Duodenal mucosa (tissue), 2 donors: Measurements from ENCODE around the gene CSNK2A3.

Source experiments
- H3K27ac ChIP-seq: one replicate; pipeline ENCODE4 v1.7.0; 2013; ENCODE audit warnings: low read depth, low read length
- H3K27me3 ChIP-seq, 2 donors: one replicate each; pipeline ENCODE4 v1.7.0; 2013; ENCODE audit warnings: low read length in 2 of 2, control low read depth in 1 of 2; ENCODE audit not compliant: insufficient read depth in 2 of 2, control insufficient read depth in 1 of 2
- H3K36me3 ChIP-seq, 2 donors: one replicate each; pipeline ENCODE4 v1.7.0; 2013; ENCODE audit warnings: low read length in 2 of 2, control low read depth in 1 of 2; ENCODE audit not compliant: insufficient read depth in 2 of 2, control insufficient read depth in 1 of 2
- H3K4me1 ChIP-seq, 2 donors: one replicate each; pipeline ENCODE4 v1.7.0; 2013; ENCODE audit warnings: low read length in 2 of 2, control low read depth in 1 of 2; ENCODE audit not compliant: insufficient read depth in 2 of 2, control insufficient read depth in 1 of 2
- H3K4me3 ChIP-seq, 2 donors: one replicate each; pipeline ENCODE4 v1.7.0; 2013; ENCODE audit warnings: low read length in 2 of 2, low read depth in 1 of 2
- H3K9ac ChIP-seq, 2 donors: one replicate each; pipeline ENCODE4 v1.7.0; 2013; ENCODE audit warnings: low read length in 2 of 2, low read depth in 1 of 2
- H3K9me3 ChIP-seq, 2 donors: one replicate each; pipeline ENCODE4 v1.7.0; 2013; ENCODE audit warnings: low read length in 2 of 2, control low read depth in 1 of 2; ENCODE audit not compliant: control insufficient read depth in 1 of 2

The CSNK2A3 gene

GRCh38 chr11:11304550-11304949 lies 48.5 kb downstream of the CSNK2A3 start:
- Histone ChIP-seq H3K4me1 (no peaks in the 10 kb centered on the region), H3K27me3 (no peaks in the 10 kb centered on the region), H3K27ac (no peak overlapping the region), H3K4me3 (no peak overlapping the region), H3K9me3 (no peaks in the 10 kb centered on the region), H3K36me3 (no peaks in the 10 kb centered on the region), H3K9ac (no peak overlapping the region)

- no peak overlapping the region for H3K9ac ChIP-seq
- H3K4me1 ChIP-seq, result no peaks in the 10 kb centered on the region
- H3K4me3 ChIP-seq, result no peak overlapping the region
- H3K27me3 ChIP-seq, result no peaks in the 10 kb centered on the region
- H3K36me3 ChIP-seq, result no peaks in the 10 kb centered on the region
- H3K9me3 ChIP-seq, result no peaks in the 10 kb centered on the region
- H3K27ac ChIP-seq, result no peak overlapping the region
These were observed 50.5 kb downstream of the CSNK2A3 start for GRCh38 chr11:11302565-11302964.
